Caco-2 (cell line): ENCODE measurements around the gene PLEKHG1. TPM values are rescaled to one million over a fixed set of nuclear protein-coding genes. Genes with fewer than 3 reads are reported as not detected.

ENCODE experiments used
- BruUV-seq: library from RNA; stranded (reverse); fragments of 400-500 nt; replicated peaks from 2 replicates; lab custom pipeline; 2021; lab: Mats Ljungman, UMichigan
- CTCF ChIA-PET: fragments of 300-600 bp; sonication (Branson Sonifier 250); formaldehyde crosslinking; loops from one replicate; lab custom pipeline; 2022; ENCODE audit warnings: antibody characterized with exemption; lab: Charles Lee
- POLR2A ChIA-PET: fragments of 300-600 bp; sonication (Branson Sonifier 250); formaldehyde crosslinking; loops from one replicate; lab custom pipeline; 2022; ENCODE audit warnings: antibody characterized with exemption; lab: Charles Lee
- DNase-seq, 2 experiments: peaks; one replicate each; pipeline versions ENCODE4 v3.0.0 to v3.0.0-alpha.2; 2020 to 2022
- H3K27me3 ChIP-seq: replicated peaks from 2 replicates; pipeline ENCODE4 v1.6.0; 2011; ENCODE audit warnings: low read length; ENCODE audit not compliant: control insufficient read depth, insufficient read depth
- H3K36me3 ChIP-seq: 2 replicates; pipeline ENCODE4 v1.5.1; 2011; ENCODE audit warnings: low read length; ENCODE audit not compliant: control insufficient read depth, insufficient read depth
- H3K4me1 ChIP-seq: fragments of 250-450 bp; sonication (Bioruptor Pico); 2 replicates; pipeline ENCODE4 v1.5.1; 2020; ENCODE audit warnings: mild to moderate bottlenecking
- H3K4me3 ChIP-seq: 2 replicates; pipeline ENCODE4 v1.5.1; 2011; ENCODE audit warnings: low read depth, mild to moderate bottlenecking, control low read depth, low read length
- H3K9me3 ChIP-seq: fragments of 250-450 bp; sonication (Bioruptor Pico); 2 replicates; pipeline ENCODE4 v1.5.1; 2020; ENCODE audit warnings: mild to moderate bottlenecking, moderate library complexity
- H3K27ac Mint-ChIP-seq: one replicate; pipeline ENCODE4 v1.8.0; 2022; ENCODE audit warnings: mixed read lengths; ENCODE audit not compliant: unreplicated experiment
- H3K27me3 Mint-ChIP-seq: one replicate; pipeline ENCODE4 v1.8.0; 2022; ENCODE audit warnings: mixed read lengths; ENCODE audit not compliant: insufficient read depth, unreplicated experiment
- H3K36me3 Mint-ChIP-seq: one replicate; pipeline ENCODE4 v1.8.0; 2022; ENCODE audit warnings: mild to moderate bottlenecking, mixed read lengths; ENCODE audit not compliant: insufficient read depth, unreplicated experiment
- H3K4me1 Mint-ChIP-seq: one replicate; pipeline ENCODE4 v1.8.0; 2022; ENCODE audit warnings: low read depth, mixed read lengths; ENCODE audit not compliant: unreplicated experiment
- H3K4me3 Mint-ChIP-seq: one replicate; pipeline ENCODE4 v1.8.0; 2022; ENCODE audit warnings: mild to moderate bottlenecking, moderate library complexity, mixed read lengths; ENCODE audit not compliant: unreplicated experiment
- H3K9me3 Mint-ChIP-seq: one replicate; pipeline ENCODE4 v1.8.0; 2022; ENCODE audit warnings: mixed read lengths; ENCODE audit not compliant: unreplicated experiment
- intact Hi-C: fragments of 100-400 bp; cut with micrococcal nuclease; formaldehyde crosslinking; loops from one replicate; pipeline ENCODE4 v1.10.0; 2022; ENCODE audit not compliant: unreplicated experiment
- total RNA-seq: library from RNA; stranded (reverse); gene quantifications from 2 replicates; pipeline ENCODE4 v1.2.3, GENCODE V29; 2022
- TF ChIP-seq, protein P1 (sequence below), 2 experiments: fragments of 200-600 bp in 1 of 2; IDR thresholded peaks; 1 replicate in 1 of 2; 2 replicates in 1 of 2; pipeline versions ENCODE4 v1.5.1 to v1.8.0; 2011 to 2022; ENCODE audit warnings: antibody characterized with exemption in 1 of 2, control low read depth in 1 of 2, inconsistent platforms in 1 of 2, low read depth in 1 of 2, low read length in 1 of 2, mild to moderate bottlenecking in 1 of 2, moderate library complexity in 1 of 2; ENCODE audit not compliant: insufficient read depth in 1 of 2, severe bottlenecking in 1 of 2, unreplicated experiment in 1 of 2

PLEKHG1 gene
- total RNA-seq, 1 experiment from 2014 or later = 35.0 TPM

DNA sequence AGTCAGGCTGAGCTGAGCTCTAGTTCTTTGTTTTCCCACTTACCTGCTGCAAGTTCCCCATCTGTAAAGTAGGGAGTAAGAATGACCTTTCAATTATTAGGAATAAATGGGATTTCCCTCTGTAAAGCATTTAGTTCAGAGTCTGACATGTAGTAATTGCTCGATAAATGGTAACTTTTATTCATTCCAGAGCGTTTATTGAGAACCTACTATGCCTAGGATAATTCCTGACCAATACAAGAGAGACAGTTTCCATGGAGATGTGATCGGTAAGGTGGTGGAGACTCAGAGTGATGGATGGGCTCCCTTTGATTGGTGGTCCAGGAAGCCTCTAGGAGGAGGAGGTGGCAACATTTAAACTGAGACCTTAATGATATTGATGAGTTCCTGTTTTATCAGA lies 5.6 kb downstream of the PLEKHG1 start:
- H3K36me3 Mint-ChIP-seq = peaks cover 7% of the 10 kb centered on the region
- Histone ChIP-seq H3K27me3 (no peaks in the 10 kb centered on the region), H3K4me3 (no peak overlapping the region), H3K36me3 (no peaks in the 10 kb centered on the region), H3K4me1 (no peaks in the 10 kb centered on the region), H3K9me3 (no peaks in the 10 kb centered on the region)
- no peaks in the 10 kb centered on the region for H3K9me3 Mint-ChIP-seq
- no peak overlapping the region for H3K4me3 Mint-ChIP-seq
- peaks cover 8% of the 10 kb centered on the region for H3K4me1 Mint-ChIP-seq
- no peak overlapping the region for H3K27ac Mint-ChIP-seq
- H3K27me3 Mint-ChIP-seq = no peaks in the 10 kb centered on the region
- no peak for DNase-seq
- TF ChIP-seq, protein P1, sequence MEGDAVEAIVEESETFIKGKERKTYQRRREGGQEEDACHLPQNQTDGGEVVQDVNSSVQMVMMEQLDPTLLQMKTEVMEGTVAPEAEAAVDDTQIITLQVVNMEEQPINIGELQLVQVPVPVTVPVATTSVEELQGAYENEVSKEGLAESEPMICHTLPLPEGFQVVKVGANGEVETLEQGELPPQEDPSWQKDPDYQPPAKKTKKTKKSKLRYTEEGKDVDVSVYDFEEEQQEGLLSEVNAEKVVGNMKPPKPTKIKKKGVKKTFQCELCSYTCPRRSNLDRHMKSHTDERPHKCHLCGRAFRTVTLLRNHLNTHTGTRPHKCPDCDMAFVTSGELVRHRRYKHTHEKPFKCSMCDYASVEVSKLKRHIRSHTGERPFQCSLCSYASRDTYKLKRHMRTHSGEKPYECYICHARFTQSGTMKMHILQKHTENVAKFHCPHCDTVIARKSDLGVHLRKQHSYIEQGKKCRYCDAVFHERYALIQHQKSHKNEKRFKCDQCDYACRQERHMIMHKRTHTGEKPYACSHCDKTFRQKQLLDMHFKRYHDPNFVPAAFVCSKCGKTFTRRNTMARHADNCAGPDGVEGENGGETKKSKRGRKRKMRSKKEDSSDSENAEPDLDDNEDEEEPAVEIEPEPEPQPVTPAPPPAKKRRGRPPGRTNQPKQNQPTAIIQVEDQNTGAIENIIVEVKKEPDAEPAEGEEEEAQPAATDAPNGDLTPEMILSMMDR (IDR thresholded peaks at IDR 0.05; ENCODE audit: insufficient read depth in 1 of 2, low read depth in 1 of 2, low read length in 1 of 2, severe bottlenecking in 1 of 2, unreplicated experiment in 1 of 2) = no peak
- intact Hi-C loops = no loop called here
- CTCF ChIA-PET = no interaction called here
- BruUV-seq = no TSS peak
- POLR2A ChIA-PET = no interaction called here

DNA sequence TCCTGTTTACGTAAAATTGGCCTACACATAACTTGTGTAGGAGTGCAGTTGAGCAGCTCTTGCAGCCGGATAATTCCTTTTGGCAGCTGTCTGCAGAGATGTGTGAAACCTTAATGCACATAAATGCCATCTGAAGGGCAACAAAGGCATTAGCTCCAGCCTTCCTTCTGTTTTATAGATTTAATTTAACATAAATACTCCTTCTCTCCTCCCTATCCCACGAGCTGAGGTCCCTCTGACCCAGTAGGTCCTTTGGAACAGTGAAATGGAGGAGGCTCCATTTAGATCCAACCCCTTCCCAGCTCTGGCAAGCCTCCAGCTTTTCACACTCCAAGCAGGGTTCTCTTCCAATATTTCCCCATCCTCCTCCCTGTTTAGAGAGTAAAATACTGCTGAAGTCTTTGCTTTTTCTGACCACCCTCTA lies 6.5 kb downstream of the PLEKHG1 start:
- no peaks in the 10 kb centered on the region for H3K9me3 ChIP-seq
- H3K9me3 Mint-ChIP-seq = no peaks in the 10 kb centered on the region
- POLR2A ChIA-PET = no interaction called here
- no peak overlapping the region for H3K27ac Mint-ChIP-seq
- H3K27me3 Mint-ChIP-seq = no peaks in the 10 kb centered on the region
- H3K36me3 Mint-ChIP-seq = no peaks in the 10 kb centered on the region
- TF ChIP-seq, protein P1 (IDR thresholded peaks at IDR 0.05; ENCODE audit: insufficient read depth in 1 of 2, low read depth in 1 of 2, low read length in 1 of 2, severe bottlenecking in 1 of 2, unreplicated experiment in 1 of 2) = no peak
- H3K4me1 Mint-ChIP-seq = peaks cover 8% of the 10 kb centered on the region
- CTCF ChIA-PET = interaction anchor here (0.7 kb wide), 1 partner anchor 188 kb away, joined by 4 read pairs; no protein-coding TSS in a partner anchor
- BruUV-seq = no TSS peak
- intact Hi-C loops = no loop called here
- no peak overlapping the region for H3K4me3 ChIP-seq
- H3K36me3 ChIP-seq = no peaks in the 10 kb centered on the region
- no peak overlapping the region for H3K4me3 Mint-ChIP-seq
- no peaks in the 10 kb centered on the region for H3K27me3 ChIP-seq
- H3K4me1 ChIP-seq = no peaks in the 10 kb centered on the region
- no peak for DNase-seq

DNA sequence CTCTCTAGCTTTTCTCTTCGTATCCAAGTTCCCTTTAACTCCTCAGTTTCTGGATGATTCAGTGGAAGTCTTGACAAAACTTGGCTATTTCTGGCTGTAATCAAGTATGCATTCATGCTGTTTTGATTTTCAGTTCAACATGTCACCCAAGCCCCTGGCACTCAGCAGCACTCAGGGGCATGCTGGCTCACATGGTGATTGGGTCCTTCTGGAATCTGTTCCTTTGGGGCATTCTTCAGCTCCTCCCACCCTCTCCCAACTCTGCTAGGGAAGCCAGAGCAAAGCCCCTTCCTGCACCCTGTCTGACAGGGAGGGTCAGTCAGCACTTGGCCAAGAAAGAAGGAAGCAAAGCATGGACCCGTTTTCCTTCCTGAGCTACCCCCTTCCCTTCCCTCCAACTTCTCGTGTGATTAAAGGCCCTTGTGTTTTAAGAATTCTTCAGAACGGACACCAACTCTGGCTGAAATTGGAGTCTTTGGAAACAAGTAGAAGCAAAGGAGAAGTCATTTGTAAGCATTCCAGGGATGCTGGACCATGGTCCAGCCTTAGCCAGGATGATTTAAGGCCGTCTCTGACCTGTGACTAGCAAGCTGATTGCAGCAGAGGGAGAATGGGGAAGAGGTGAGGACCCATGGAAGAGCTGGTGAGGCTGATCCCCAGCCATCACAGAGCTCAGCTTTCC lies 7.1 kb downstream of the PLEKHG1 start:
- H3K4me1 ChIP-seq = no peaks in the 10 kb centered on the region
- no peaks in the 10 kb centered on the region for H3K9me3 ChIP-seq
- H3K27me3 ChIP-seq = no peaks in the 10 kb centered on the region
- BruUV-seq = no TSS peak
- H3K4me1 Mint-ChIP-seq = peaks cover 8% of the 10 kb centered on the region
- no peaks in the 10 kb centered on the region for H3K9me3 Mint-ChIP-seq
- no peaks in the 10 kb centered on the region for H3K27me3 Mint-ChIP-seq
- intact Hi-C loops = no loop called here
- ChIA-PET CTCF (interaction anchor here (0.7 kb wide), 1 partner anchor 188 kb away, joined by 4 read pairs; no protein-coding TSS in a partner anchor), POLR2A (no interaction called here)
- TF ChIP-seq, protein P1 (IDR thresholded peaks at IDR 0.05; ENCODE audit: insufficient read depth in 1 of 2, low read depth in 1 of 2, low read length in 1 of 2, severe bottlenecking in 1 of 2, unreplicated experiment in 1 of 2) = no peak
- no peak overlapping the region for H3K4me3 Mint-ChIP-seq
- no peak overlapping the region for H3K4me3 ChIP-seq
- no peaks in the 10 kb centered on the region for H3K36me3 ChIP-seq
- H3K36me3 Mint-ChIP-seq = no peaks in the 10 kb centered on the region
- DNase-seq = no peak
- no peak overlapping the region for H3K27ac Mint-ChIP-seq
